Fibroblast of mammary gland (primary cell): ENCODE data around the gene ZDHHC14.
A peak's percentile ranks its signal among the peaks of the same experiment; 100 is the strongest.

ENCODE experiments used
- DNase-seq: peaks from one replicate; pipeline ENCODE4 v3.0.0-alpha.2; 2010; ENCODE audit warnings: low read depth
- H3K4me3 ChIP-seq: 2 replicates; pipeline ENCODE4 v1.5.1; 2011; ENCODE audit warnings: low read depth, mild to moderate bottlenecking, low read length, moderate library complexity; ENCODE audit not compliant: control insufficient read depth
- CTCF ChIP-seq: conservative IDR thresholded peaks from 2 replicates; pipeline ENCODE4 v1.5.1; 2011; ENCODE audit warnings: low read depth, low read length, inconsistent platforms; ENCODE audit not compliant: control insufficient read depth, insufficient read depth

Gene ZDHHC14

GRCh38 chr6:157724138-157724820, 343.3 kb downstream of the ZDHHC14 start:
- DNase-seq, result no peak
- TF ChIP-seq CTCF, result no peak
- H3K4me3 ChIP-seq, result no peak overlapping the region

- no peak overlapping the region for H3K4me3 ChIP-seq
- no peak for DNase-seq
- no peak for TF ChIP-seq CTCF
These were observed 344.2 kb downstream of the ZDHHC14 start for GRCh38 chr6:157724960-157725741.

GRCh38 chr6:157725836-157726235, 344.8 kb downstream of the ZDHHC14 start:
- H3K4me3 ChIP-seq, result no peak overlapping the region
- DNase-seq, result no peak
- TF ChIP-seq CTCF, result no peak

GRCh38 chr6:157726892-157727628, 346.1 kb downstream of the ZDHHC14 start:
- no peak for TF ChIP-seq CTCF
- no peak overlapping the region for H3K4me3 ChIP-seq
- DNase-seq, result peak; percentile 38
